NT2/D1 (cell line): ENCODE measurements around the gene SLC34A1.

Experiments
- DNase-seq: peaks from one replicate; pipeline ENCODE4 v3.0.0-alpha.2; 2011; ENCODE audit warnings: low read depth, low spot score
- H3K27me3 ChIP-seq: 2 replicates; pipeline ENCODE4 v1.6.0; 2011; ENCODE audit warnings: mild to moderate bottlenecking; ENCODE audit not compliant: insufficient read length, insufficient read depth
- H3K36me3 ChIP-seq: 2 replicates; pipeline ENCODE4 v1.6.1; 2011; ENCODE audit warnings: mild to moderate bottlenecking, low read length, mixed read lengths; ENCODE audit not compliant: insufficient read depth, insufficient read length
- H3K4me1 ChIP-seq: 2 replicates; pipeline ENCODE4 v1.5.1; 2011; ENCODE audit not compliant: insufficient read depth, insufficient read length
- H3K4me3 ChIP-seq: 2 replicates; pipeline ENCODE4 v1.5.1; 2011; ENCODE audit warnings: low read depth; ENCODE audit not compliant: insufficient read length
- H3K9ac ChIP-seq: 2 replicates; pipeline ENCODE4 v1.6.0; 2011; ENCODE audit warnings: low read depth; ENCODE audit not compliant: insufficient read length
- H3K9me3 ChIP-seq: 2 replicates; pipeline ENCODE4 v1.5.1; 2011; ENCODE audit warnings: mild to moderate bottlenecking, low read length; ENCODE audit not compliant: insufficient read depth
- SUZ12 ChIP-seq: IDR thresholded peaks from 2 replicates; pipeline ENCODE4 v1.6.1; 2011; ENCODE audit not compliant: insufficient read length, insufficient read depth; ENCODE audit errors: extremely low read depth
- YY1 ChIP-seq: IDR thresholded peaks from 2 replicates; pipeline ENCODE4 v1.6.1; 2011; ENCODE audit not compliant: insufficient read length, insufficient read depth
- ZNF274 ChIP-seq: IDR thresholded peaks from 2 replicates; pipeline ENCODE4 v1.6.1; 2011; ENCODE audit warnings: mild to moderate bottlenecking, low read depth, low read length

The SLC34A1 gene

DNA sequence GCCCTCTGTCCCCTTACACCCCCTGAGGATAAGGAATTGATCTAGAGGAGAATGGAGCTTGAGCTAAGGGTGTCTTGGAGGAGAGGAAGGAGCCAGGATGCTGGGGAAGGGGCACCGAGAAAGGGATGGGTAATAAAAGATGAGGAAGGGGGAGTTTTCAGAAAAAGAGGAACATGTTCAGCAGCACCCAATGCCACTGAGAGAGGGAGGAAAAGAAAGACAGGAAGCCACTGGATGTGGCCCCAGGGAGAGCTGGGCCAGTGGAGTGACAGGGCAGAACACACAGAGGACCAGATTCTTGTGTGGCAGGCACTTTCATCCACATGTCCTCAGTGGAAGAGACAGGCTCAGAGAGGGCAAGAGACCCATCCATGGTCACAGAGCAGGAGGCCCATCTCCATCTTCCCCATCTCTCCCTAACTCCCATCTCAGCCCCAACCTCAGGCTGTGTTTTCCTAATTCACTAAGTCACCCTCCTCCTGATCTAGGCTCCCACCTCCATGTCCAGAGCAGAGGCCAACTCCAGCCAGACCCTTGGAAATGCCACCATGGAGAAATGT, 9.1 kb downstream of the SLC34A1 start:
- Histone ChIP-seq H3K9ac (no peak overlapping the region), H3K36me3 (no peaks in the 10 kb centered on the region), H3K9me3 (no peaks in the 10 kb centered on the region), H3K4me3 (no peak overlapping the region), H3K27me3 (peaks cover 31% of the 10 kb centered on the region), H3K4me1 (peaks cover 30% of the 10 kb centered on the region)
- DNase-seq, result no peak
- TF ChIP-seq YY1, result no peak
- no peak for TF ChIP-seq SUZ12
- TF ChIP-seq ZNF274, result no peak

DNA sequence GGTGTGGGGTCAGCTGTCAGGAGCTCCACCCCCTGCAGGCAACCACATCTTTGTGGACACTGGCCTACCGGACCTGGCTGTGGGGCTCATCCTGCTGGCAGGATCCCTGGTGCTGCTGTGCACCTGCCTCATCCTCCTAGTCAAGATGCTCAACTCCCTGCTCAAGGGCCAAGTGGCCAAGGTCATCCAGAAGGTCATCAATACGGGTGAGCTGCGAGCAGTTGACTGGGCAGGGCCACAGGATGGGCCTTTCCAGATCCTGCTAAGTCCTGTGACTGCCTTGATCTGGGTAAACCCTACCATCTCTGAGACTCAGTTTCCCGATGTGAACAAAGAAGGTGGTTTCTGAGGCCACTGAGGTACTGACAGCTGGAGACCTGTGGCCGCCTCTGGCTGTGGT, 9.8 kb downstream of the SLC34A1 start:
- no peaks in the 10 kb centered on the region for H3K36me3 ChIP-seq
- no peak overlapping the region for H3K4me3 ChIP-seq
- H3K27me3 ChIP-seq, result peaks cover 30% of the 10 kb centered on the region
- H3K4me1 ChIP-seq, result peaks cover 25% of the 10 kb centered on the region
- TF ChIP-seq YY1 (no peak), SUZ12 (no peak), ZNF274 (no peak)
- DNase-seq, result no peak
- H3K9me3 ChIP-seq, result no peaks in the 10 kb centered on the region
- H3K9ac ChIP-seq, result no peak overlapping the region

DNA sequence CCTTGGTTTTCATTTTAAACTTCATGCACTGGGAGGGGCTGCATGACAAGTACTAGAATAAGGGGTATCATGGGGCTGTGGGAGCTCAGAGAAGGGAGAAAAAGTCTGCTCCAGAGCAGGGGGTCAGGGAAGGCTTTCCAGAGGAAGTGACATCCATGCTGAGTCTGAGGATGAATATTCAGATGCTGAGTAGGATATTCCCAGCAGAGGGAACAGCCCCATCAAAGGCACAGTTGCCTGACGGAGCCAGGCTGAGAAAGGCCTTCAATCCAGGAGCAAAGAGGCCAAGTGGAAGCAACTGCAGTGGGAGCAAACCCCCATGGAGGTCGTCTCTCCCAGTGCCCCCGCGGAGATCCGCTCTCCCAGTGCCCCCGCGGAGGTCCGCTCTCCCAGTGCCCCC, 11.8 kb downstream of the SLC34A1 start:
- Histone ChIP-seq H3K27me3 (peaks cover 27% of the 10 kb centered on the region), H3K36me3 (no peaks in the 10 kb centered on the region), H3K9ac (no peak overlapping the region), H3K4me3 (no peak overlapping the region), H3K4me1 (peaks cover 7% of the 10 kb centered on the region), H3K9me3 (no peaks in the 10 kb centered on the region)
- DNase-seq, result no peak
- TF ChIP-seq SUZ12 (no peak), ZNF274 (no peak), YY1 (no peak)

DNA sequence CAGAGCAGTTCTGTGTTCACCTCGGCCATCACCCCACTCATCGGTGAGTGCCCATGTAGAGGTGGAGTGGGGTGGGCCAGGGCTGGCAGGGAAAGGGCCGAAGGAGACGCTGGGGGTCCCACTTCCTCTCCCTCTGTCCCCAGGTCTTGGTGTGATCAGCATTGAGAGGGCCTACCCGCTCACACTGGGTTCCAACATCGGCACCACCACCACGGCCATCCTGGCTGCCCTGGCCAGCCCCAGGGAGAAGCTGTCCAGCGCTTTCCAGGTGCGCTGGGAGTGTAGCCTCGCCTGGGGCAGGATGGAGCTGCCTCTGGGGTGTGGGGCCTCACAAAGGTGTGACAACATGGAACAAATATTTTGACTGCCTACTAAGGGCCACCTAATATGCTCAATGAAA, 12.6 kb downstream of the SLC34A1 start:
- Histone ChIP-seq H3K36me3 (no peaks in the 10 kb centered on the region), H3K4me1 (peaks cover 4% of the 10 kb centered on the region), H3K4me3 (no peak overlapping the region), H3K27me3 (peaks cover 28% of the 10 kb centered on the region), H3K9ac (no peak overlapping the region), H3K9me3 (peaks cover 3% of the 10 kb centered on the region; the same call in 1 of the 2 replicates)
- TF ChIP-seq ZNF274, result no peak
- TF ChIP-seq YY1, result no peak
- no peak for TF ChIP-seq SUZ12
- no peak for DNase-seq

DNA sequence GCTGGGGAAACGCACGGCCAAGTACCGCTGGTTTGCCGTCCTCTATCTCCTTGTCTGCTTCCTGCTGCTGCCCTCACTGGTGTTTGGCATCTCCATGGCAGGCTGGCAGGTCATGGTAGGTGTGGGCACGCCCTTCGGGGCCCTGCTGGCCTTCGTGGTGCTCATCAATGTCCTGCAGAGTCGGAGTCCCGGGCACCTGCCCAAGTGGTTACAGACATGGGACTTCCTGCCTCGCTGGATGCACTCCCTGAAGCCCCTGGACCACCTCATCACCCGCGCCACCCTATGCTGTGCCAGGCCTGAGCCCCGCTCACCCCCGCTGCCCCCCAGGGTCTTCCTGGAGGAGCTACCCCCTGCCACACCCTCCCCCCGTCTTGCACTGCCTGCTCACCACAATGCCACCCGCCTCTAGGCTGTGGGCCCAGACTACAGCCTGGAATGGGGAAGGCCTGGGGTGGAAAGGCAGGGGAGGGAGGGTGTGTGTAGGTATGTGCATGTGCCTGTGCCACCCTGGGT, 13.7 kb downstream of the SLC34A1 start:
- TF ChIP-seq SUZ12, result no peak
- no peak for TF ChIP-seq ZNF274
- TF ChIP-seq YY1, result no peak
- no peaks in the 10 kb centered on the region for H3K36me3 ChIP-seq
- peaks cover 39% of the 10 kb centered on the region for H3K27me3 ChIP-seq
- H3K4me1 ChIP-seq, result peaks cover 11% of the 10 kb centered on the region
- no peak overlapping the region for H3K9ac ChIP-seq
- H3K4me3 ChIP-seq, result no peak overlapping the region
- no peak for DNase-seq
- peaks cover 9% of the 10 kb centered on the region; the same call in 1 of the 2 replicates for H3K9me3 ChIP-seq

DNA sequence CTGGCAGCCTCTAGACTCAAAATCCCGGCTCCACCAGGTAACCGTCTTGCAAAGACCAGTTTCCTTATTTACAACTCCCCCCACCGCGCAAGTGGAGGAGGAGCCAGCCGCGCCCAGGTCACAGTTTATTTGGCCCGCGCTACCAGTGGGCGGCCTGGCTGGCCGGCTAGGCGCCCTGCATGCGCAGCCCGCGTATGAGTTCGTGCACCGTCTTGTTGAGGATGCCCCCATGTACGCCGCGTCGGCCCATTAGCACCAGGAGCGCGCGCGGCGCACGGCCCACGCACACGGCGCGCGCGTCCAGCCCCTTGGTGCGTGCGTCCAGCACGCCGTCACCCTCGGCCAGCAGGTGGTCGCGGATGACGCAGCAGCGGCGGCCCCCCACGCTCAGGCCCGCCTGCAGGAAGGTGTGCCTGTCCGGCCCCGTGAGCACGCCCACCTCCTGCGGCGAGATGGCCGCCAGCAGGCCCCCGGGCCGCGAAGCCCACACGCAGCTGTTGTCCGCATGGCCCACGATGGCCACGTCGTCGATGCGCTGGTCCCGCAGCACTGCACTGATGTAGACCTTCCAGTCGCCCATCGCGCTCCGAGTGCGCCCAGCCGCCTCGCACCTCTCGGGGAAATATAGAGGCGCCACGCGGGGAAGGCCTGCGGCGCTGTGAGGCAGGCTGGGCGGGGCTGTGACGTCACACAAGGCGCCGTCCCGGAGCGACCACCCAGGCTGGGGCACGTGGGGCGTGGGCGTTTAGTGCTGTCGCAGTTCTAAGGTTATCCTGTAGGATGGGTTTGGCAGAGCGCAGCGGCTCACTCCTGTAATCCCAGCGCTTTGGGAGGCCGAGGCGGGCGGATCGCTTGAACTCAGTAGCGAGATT, 16.0 kb downstream of the SLC34A1 start, which contains the start of gene PFN3:
TSS of gene PFN3 (minus strand) at position 665 of the 872 bp plus-strand sequence. CDS start at position 580, 85 bp downstream.
- peaks cover 18% of the 10 kb centered on the region for H3K4me1 ChIP-seq
- H3K9me3 ChIP-seq, result peaks cover 9% of the 10 kb centered on the region; the same call in 1 of the 2 replicates
- no peak within 1 kb of the TSS for H3K4me3 ChIP-seq
- H3K27me3 ChIP-seq, result peaks cover 62% of the 10 kb centered on the region
- H3K36me3 ChIP-seq, result no peaks in the 10 kb centered on the region
- H3K9ac ChIP-seq, result no peak within 1 kb of the TSS
- no peak for DNase-seq
- TF ChIP-seq YY1 (no peak), SUZ12 (no peak)

DNA sequence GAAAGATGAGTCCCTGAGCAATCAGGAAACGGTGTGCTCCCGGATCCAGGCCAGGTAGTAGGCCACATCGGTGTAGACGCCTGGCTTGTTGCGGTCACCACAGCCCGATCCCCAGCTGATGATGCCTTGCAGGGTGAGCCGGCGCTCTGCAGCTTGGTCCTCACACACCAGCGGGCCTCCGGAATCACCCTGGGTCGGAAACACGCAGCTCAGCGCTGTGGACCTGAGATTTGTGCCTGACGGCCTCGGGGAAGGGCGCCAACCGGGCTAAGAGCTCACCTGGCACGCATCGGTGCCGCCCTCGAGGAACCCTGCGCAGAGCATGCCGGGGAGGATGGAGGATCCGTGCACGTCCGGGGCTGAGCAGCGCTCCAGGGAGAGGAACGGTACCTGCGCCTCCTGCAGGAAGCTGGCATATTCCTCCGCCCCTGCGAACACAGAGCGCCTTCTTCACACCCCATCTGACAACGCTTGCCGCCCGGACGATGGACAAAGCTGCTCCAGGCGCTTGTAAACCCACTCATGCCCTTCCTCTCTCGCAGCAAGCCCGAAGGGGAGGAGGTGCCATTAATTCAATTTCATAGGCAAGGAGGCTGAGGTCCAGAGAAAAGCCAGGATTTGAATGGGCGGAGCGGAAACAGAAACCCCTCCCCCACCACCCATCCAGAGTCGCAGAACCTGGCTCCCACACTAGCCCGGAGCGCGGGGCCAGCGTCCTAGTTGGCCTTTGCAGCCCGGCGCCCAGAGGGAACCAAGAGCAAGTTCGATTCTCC, 18.2 kb downstream of the SLC34A1 start:
- Histone ChIP-seq H3K9me3 (peaks cover 9% of the 10 kb centered on the region; the same call in 1 of the 2 replicates), H3K4me1 (peaks cover 16% of the 10 kb centered on the region), H3K4me3 (peak overlapping the region; percentile 61), H3K27me3 (peaks cover 75% of the 10 kb centered on the region), H3K36me3 (no peaks in the 10 kb centered on the region), H3K9ac (peak overlapping the region; percentile 86)
- TF ChIP-seq SUZ12 (no peak), YY1 (peak; percentile 8), ZNF274 (no peak)
- DNase-seq, result peak; percentile 68
